Skeletal muscle satellite cell (primary cell): ENCODE data around the gene TRAFD1.

Experiments
- H3K27me3 ChIP-seq: 2 replicates; pipeline ENCODE4 v1.7.0; 2013; ENCODE audit warnings: low read length; ENCODE audit not compliant: control insufficient read depth, insufficient read depth
- H3K36me3 ChIP-seq: 2 replicates; pipeline ENCODE4 v1.7.0; 2013; ENCODE audit warnings: mild to moderate bottlenecking, control low read depth, low read length; ENCODE audit not compliant: insufficient read depth
- H3K4me1 ChIP-seq: 2 replicates; pipeline ENCODE4 v1.7.0; 2013; ENCODE audit warnings: low read length; ENCODE audit not compliant: control insufficient read depth, insufficient read depth
- H3K4me2 ChIP-seq: 2 replicates; pipeline ENCODE4 v1.7.0; 2013; ENCODE audit warnings: mild to moderate bottlenecking, low read length
- H3K4me3 ChIP-seq: 2 replicates; pipeline ENCODE4 v1.7.0; 2013; ENCODE audit warnings: low read length
- H3K9ac ChIP-seq: 2 replicates; pipeline ENCODE4 v1.7.0; 2013; ENCODE audit warnings: mild to moderate bottlenecking, low read depth, low read length, moderate library complexity
- H3K9me3 ChIP-seq: replicated peaks from 2 replicates; pipeline ENCODE4 v1.7.0; 2013; ENCODE audit warnings: mild to moderate bottlenecking, control low read depth, low read length

The TRAFD1 gene

DNA sequence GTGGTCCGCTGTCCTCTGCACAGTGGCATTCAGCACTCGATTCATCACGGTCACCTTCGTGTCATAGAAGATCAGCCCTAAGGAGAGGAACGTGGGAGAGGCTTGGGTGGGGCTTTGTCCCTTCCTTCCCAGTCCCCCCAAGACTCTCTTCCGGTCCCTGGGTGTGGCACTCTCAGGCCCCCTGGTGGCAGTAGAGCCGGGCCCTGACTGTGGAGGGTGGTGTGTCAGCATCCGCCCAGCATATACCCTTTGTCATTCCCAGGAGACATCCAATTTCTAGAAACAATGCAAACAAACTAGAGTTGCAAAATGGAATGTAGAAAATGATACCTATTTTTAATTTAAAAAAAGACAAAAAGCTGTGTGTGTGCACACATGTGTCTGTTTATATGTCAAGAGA lies 45.0 kb downstream of the TRAFD1 start:
- Histone ChIP-seq H3K36me3 (peaks cover 24% of the 10 kb centered on the region), H3K4me2 (no peak overlapping the region), H3K9me3 (no peaks in the 10 kb centered on the region), H3K27me3 (no peaks in the 10 kb centered on the region), H3K9ac (no peak overlapping the region), H3K4me3 (no peak overlapping the region), H3K4me1 (no peaks in the 10 kb centered on the region)

DNA sequence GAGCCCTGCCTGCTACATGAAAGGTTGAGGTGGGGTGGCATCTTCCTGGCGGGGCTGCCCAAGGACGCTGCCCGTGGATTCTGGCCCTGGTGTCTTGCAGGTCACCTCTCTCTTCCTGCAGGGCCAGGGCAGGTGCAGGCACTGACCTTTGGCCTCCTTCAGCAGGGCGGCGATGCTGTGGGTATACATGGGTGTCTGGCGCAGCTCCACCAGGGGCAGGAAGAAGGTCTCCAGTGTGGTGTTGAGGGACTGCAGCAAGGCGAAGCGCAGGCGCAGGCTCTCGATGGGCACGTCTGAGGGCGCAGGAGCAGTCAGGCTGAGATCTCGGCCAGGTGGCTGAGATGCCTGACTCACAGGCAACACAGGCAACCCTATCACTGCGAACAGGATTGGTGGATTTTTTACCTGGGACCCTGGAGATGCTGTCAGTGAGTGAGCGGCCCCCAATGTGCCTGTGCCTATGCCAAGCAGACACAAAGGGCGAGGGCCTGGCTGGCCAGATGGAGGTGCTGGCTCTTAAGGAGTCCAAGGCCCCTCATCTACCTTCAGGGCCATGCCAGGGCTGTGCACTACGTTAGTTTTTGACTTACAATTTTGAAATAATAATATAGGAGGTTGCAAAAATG lies 45.7 kb downstream of the TRAFD1 start:
- no peak overlapping the region for H3K9ac ChIP-seq
- no peak overlapping the region for H3K4me2 ChIP-seq
- H3K4me1 ChIP-seq = no peaks in the 10 kb centered on the region
- no peak overlapping the region for H3K4me3 ChIP-seq
- no peaks in the 10 kb centered on the region for H3K27me3 ChIP-seq
- no peaks in the 10 kb centered on the region for H3K9me3 ChIP-seq
- H3K36me3 ChIP-seq = peaks cover 31% of the 10 kb centered on the region

DNA sequence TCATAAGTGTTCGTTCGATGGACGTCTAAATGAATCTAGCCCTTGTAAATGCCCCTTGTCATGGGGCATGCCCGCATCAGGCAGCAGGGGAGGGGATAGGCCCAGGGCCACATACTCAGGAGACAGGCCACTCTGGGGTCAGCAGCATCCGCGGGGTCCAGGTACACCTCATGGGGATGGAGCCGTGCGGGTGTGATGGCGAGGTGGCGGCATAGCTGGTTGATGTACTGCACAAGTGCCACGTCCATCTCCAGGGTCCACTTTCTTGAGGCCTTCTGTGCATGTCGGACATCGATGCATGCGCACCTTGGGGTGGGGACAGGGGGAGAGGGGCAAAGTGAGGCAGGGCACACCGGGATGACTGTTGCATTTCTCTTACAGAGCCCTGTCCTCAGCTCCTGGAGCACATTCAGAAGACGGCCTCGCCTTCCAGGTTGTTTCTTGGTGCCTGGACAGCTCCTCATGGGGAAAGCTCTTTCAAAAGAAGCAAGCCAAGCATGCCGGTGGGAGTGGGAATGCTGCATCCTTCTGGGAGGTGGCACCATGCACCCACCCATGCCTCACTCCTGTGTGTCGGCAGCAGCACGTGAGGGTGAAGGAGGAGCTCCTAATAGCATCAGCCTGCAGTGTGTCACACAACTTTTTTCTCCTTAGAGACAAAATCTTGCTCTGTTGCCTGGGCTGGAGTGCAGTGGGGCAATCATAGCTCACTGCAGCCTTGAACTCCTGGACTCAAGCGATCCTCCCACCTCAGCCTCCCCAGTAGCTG lies 47.4 kb downstream of the TRAFD1 start:
- no peaks in the 10 kb centered on the region for H3K4me1 ChIP-seq
- H3K4me2 ChIP-seq = no peak overlapping the region
- H3K9me3 ChIP-seq = no peaks in the 10 kb centered on the region
- H3K27me3 ChIP-seq = no peaks in the 10 kb centered on the region
- H3K4me3 ChIP-seq = no peak overlapping the region
- H3K36me3 ChIP-seq = peaks cover 41% of the 10 kb centered on the region
- no peak overlapping the region for H3K9ac ChIP-seq

DNA sequence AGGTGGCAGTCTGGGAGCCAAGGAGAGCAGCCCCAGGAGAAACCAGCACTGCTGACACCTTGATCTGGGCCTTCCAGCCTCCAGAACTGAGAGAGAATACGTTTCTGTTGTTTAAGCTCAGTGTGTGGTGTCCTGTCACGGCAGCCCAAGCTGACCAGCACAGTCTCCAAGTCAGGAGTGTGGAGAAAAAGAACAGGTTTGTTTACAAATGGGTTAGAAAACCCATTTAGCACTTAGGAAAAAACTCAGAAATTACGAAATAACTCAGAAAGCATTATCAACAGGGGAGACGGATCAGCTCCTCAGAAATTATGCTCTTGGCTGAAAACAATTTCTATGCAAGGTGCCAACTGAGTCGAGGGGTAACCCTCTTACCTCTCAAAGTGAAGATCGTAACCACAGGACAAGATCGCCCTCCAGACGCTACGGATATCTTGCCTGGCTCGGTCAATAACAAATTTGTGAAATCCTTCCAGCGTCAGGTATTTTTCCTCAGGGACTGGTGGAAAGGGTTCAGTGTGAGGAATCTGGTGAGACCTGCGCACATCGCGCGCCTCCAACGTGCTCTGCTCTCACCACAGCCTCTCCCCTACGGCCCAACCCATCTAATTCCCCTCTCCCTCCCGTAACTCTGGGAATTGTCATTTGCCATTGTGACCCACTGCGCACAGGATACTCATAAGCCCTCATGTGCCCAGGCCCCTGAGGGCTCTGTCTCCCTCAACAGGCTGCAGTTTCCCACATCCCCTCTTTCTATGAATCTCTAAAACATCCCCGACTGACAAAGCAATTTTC lies 50.2 kb downstream of the TRAFD1 start:
- Histone ChIP-seq H3K9ac (no peak overlapping the region), H3K4me2 (no peak overlapping the region), H3K27me3 (no peaks in the 10 kb centered on the region), H3K9me3 (no peaks in the 10 kb centered on the region), H3K4me3 (no peak overlapping the region), H3K4me1 (no peaks in the 10 kb centered on the region), H3K36me3 (peaks cover 53% of the 10 kb centered on the region)

DNA sequence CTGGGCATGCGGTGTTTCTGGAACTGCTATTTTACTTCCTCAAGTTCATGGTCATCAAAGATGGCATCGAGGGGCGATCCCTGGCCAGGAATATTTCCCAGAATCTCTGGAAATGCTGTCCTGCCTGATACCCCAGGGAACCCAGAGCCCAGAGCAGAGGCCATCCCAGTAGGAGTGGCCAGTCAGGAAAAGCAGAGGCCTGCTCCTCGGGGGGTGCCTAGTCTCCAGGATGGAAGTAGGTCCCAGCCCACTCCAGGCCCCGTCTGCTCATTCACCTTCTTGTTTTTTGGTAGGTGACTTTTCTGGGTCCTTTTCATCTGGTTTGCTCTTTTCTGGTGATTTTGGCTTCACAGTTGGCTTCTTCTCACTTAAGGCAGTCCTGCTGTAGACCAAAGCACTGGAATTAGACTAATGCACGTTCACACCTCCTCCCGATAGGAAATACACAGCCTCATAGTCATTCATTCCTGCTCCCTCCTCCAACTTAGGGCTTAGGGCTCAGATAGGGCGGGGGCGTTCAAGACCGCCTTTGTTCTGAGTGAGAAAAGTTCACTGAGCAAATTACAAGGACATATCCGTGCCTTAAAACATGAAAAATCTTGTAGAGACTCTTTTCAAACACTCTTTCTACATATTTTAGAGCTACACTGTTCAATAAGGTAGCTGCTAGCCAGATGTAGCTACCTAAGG lies 51.1 kb downstream of the TRAFD1 start:
- Histone ChIP-seq H3K4me2 (no peak overlapping the region), H3K4me1 (no peaks in the 10 kb centered on the region), H3K4me3 (no peak overlapping the region), H3K27me3 (no peaks in the 10 kb centered on the region), H3K9me3 (no peaks in the 10 kb centered on the region), H3K9ac (no peak overlapping the region), H3K36me3 (peaks cover 47% of the 10 kb centered on the region)

DNA sequence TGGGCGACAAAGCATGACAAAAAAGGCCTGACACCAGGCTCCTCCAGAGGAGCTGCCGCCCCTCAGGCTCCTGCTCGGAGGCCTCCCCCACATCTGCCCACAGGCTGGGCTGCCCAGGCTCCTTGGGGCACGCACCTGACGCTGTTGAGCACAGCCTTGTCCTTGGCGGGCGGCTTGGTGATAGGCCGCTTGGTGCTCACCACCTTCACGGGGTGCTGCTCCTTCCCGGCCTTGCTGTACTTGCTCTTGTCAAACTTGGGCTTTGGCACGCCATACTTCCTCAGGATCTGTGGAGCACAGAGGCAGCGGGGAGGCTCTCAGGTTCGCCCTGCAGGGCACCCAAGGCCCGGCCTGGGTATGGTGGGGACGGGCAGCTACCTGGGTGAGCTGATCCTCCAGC lies 53.4 kb downstream of the TRAFD1 start:
- peaks cover 38% of the 10 kb centered on the region for H3K36me3 ChIP-seq
- H3K9me3 ChIP-seq = no peaks in the 10 kb centered on the region
- peaks cover 11% of the 10 kb centered on the region for H3K4me1 ChIP-seq
- H3K9ac ChIP-seq = no peak overlapping the region
- H3K27me3 ChIP-seq = no peaks in the 10 kb centered on the region
- H3K4me3 ChIP-seq = no peak overlapping the region
- no peak overlapping the region for H3K4me2 ChIP-seq

DNA sequence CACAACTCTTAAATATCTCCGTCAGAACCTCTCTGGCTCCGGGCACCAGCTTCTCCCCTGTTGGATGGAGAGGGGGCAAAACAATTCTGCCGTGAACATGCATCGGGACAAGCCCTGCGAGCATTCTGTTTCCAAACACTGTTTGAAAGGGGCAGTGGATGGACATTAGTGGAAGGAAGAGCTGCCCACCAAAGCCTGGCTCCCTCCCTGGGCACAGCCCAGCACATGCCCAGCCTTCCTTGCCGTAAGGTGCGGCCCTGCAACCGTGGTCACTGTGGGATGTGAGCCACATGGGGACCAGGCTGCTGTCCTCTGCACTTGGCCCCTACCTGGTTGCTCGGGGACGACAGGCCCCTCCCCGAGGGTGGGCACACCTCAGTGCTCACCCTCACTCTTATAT lies 54.0 kb downstream of the TRAFD1 start:
- Histone ChIP-seq H3K9ac (no peak overlapping the region), H3K36me3 (peaks cover 38% of the 10 kb centered on the region), H3K27me3 (no peaks in the 10 kb centered on the region), H3K4me1 (peaks cover 11% of the 10 kb centered on the region), H3K4me3 (no peak overlapping the region), H3K9me3 (no peaks in the 10 kb centered on the region), H3K4me2 (no peak overlapping the region)

DNA sequence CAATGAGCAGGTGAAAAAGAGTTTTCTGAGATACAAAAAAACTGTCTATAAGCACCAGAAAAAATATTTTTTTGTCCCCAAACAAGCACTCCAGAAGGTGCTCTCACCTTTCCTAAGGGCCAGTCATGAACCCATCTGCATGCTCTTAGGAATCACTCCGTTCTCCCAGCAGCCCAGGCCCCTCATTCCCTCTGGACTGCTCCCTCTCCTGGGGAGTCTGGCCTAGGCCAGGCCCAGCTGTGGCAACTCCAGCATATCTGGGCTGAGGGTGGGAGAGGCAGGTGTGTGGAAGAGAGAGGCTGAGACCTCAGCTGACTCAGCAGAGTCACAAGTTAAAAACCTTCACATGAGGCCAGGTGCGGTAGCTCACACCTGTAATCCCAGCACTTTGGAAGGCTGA lies 54.6 kb downstream of the TRAFD1 start:
- H3K4me1 ChIP-seq = peaks cover 11% of the 10 kb centered on the region

DNA sequence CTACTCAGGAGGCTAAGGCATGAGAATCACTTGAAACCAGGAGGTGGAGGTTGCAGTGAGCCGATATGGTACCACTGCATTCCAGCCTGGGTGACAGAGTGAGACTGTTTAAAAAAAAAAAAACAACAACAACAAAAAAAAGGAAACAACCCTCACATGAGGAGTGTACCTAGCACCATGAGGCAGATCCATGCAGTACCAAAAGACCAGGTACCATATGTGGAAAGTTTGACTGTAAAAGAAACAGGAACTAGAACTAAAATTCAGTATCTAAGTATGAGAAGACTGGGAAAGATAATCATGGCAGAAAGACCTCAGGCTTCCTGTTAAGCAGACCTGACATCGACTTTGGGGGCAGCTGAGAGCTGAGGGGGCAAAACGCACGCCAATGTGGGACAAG lies 55.1 kb downstream of the TRAFD1 start:
- Histone ChIP-seq H3K4me1 (peaks cover 11% of the 10 kb centered on the region), H3K27me3 (no peaks in the 10 kb centered on the region), H3K36me3 (peaks cover 38% of the 10 kb centered on the region), H3K9me3 (no peaks in the 10 kb centered on the region), H3K4me2 (no peak overlapping the region), H3K9ac (no peak overlapping the region), H3K4me3 (no peak overlapping the region)

More for the DNA sequence above, 54.6 kb downstream of the TRAFD1 start:
- Histone ChIP-seq H3K9ac (no peak overlapping the region), H3K9me3 (no peaks in the 10 kb centered on the region), H3K4me2 (no peak overlapping the region), H3K36me3 (peaks cover 40% of the 10 kb centered on the region), H3K4me3 (no peak overlapping the region), H3K27me3 (no peaks in the 10 kb centered on the region)

DNA sequence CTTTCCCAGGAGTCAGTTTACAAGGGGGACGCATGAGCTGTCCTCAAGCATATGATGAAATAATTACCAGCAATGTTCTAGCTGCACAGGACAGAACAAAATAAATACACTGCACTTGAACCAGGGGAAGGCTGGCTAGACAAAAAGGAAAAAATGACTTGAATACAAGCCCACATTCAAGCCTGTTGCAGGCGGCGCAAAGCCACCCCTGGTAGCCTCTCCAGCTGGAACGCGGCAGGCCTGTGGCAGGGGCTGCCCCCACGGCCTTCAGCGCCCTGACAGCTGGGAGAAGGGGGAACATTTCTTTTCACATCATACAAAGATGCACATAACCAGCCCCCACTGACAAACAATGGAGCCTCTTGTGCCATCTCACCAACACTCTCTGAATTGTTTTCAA lies 57.1 kb downstream of the TRAFD1 start:
- H3K4me1 ChIP-seq = peaks cover 11% of the 10 kb centered on the region
- H3K36me3 ChIP-seq = peaks cover 27% of the 10 kb centered on the region
- no peak overlapping the region for H3K9ac ChIP-seq
- no peaks in the 10 kb centered on the region for H3K9me3 ChIP-seq
- H3K27me3 ChIP-seq = no peaks in the 10 kb centered on the region
- no peak overlapping the region for H3K4me3 ChIP-seq
- no peak overlapping the region for H3K4me2 ChIP-seq
